ENCODE measurements around the gene IFNA21.
"Not testable (repeated sequence)": the region's sequence is repeated elsewhere in the genome, so short reads cannot be mapped to it uniquely, and the experiment has no call there.

DNA sequence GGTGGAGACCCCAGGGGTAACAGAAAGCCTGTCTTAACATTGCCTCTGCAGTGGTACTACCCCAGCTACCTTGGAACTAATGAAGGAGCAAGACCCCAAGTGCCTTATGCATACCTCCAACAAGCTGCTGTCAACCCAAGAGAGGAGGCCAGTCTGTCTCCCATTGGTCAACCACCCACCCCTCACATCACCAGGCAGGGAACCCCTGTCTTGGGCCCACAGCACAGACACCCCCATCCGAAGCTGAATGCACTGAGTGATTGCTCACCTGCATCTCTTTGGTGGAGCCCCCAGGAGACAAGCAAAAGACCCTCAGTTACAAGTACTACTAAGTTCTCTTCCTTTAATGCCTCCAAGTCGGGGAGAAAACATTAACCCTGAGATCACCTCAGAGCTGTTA, 45.7 kb upstream of the IFNA21 start:
- not testable (repeated sequence) for TF ChIP-seq POLR2A (IDR thresholded peaks at IDR 0.05)
- TF ChIP-seq, protein P1, sequence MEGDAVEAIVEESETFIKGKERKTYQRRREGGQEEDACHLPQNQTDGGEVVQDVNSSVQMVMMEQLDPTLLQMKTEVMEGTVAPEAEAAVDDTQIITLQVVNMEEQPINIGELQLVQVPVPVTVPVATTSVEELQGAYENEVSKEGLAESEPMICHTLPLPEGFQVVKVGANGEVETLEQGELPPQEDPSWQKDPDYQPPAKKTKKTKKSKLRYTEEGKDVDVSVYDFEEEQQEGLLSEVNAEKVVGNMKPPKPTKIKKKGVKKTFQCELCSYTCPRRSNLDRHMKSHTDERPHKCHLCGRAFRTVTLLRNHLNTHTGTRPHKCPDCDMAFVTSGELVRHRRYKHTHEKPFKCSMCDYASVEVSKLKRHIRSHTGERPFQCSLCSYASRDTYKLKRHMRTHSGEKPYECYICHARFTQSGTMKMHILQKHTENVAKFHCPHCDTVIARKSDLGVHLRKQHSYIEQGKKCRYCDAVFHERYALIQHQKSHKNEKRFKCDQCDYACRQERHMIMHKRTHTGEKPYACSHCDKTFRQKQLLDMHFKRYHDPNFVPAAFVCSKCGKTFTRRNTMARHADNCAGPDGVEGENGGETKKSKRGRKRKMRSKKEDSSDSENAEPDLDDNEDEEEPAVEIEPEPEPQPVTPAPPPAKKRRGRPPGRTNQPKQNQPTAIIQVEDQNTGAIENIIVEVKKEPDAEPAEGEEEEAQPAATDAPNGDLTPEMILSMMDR (IDR thresholded peaks at IDR 0.05): not testable (repeated sequence)
